Stomach (tissue), 9 donors: ENCODE data around the gene TGOLN2. TPM values are rescaled to one million over a fixed set of nuclear protein-coding genes. Genes with fewer than 3 reads are reported as not detected.

Experiments
- DNase-seq, 2 donors: peaks; one replicate each; pipeline versions ENCODE4 v3.0.0 to v3.0.0-alpha.2; 2013 to 2019
- H3K27ac ChIP-seq, 5 donors: fragments of 200-600 bp in 4 of 5; sonication (generic) in 4 of 5; one replicate each; pipeline ENCODE4 v1.5.1; 2013 to 2019; ENCODE audit warnings: mild to moderate bottlenecking in 1 of 5, moderate library complexity in 1 of 5
- H3K27me3 ChIP-seq, 3 donors: fragments of 200-600 bp; sonication (generic); one replicate each; pipeline ENCODE4 v1.5.1; 2017 to 2019; ENCODE audit warnings: mixed run types in 1 of 3
- H3K36me3 ChIP-seq, 4 donors: fragments of 200-600 bp; sonication (generic); 1 replicate in 3 of 4; 2 replicates in 1 of 4; pipeline ENCODE4 v1.5.1; 2016 to 2019
- H3K4me1 ChIP-seq, 4 donors: fragments of 200-600 bp; sonication (generic); one replicate each; pipeline ENCODE4 v1.5.1; 2016 to 2019
- H3K4me3 ChIP-seq, 4 donors: fragments of 200-600 bp; sonication (generic) in 3 of 4; one replicate each; pipeline ENCODE4 v1.5.1; 2016 to 2019; ENCODE audit warnings: mild to moderate bottlenecking in 1 of 4
- H3K9me3 ChIP-seq, 4 donors: fragments of 200-600 bp; sonication (generic); one replicate each; pipeline ENCODE4 v1.5.1; 2016 to 2019
- EP300 ChIP-seq: sonication (generic); formaldehyde crosslinking; IDR thresholded peaks from one replicate; pipeline ENCODE4 v1.6.1; 2017; ENCODE audit warnings: antibody characterized with exemption
- POLR2A ChIP-seq, 4 donors: fragments of 450-650 bp; IDR thresholded peaks; one replicate each; pipeline ENCODE4 v1.6.1; 2016; ENCODE audit warnings: antibody characterized with exemption in 4 of 4, control low read depth in 2 of 4, mild to moderate bottlenecking in 1 of 4, moderate library complexity in 1 of 4
- POLR2AphosphoS5 ChIP-seq, 3 donors: sonication (generic); formaldehyde crosslinking; IDR thresholded peaks; one replicate each; pipeline ENCODE4 v1.6.1; 2016; ENCODE audit warnings: antibody characterized with exemption in 3 of 3
- WGBS, 5 donors: extraction: QIAGEN DNeasy Blood & Tissue Kit in 3 of 5; methylation state at CpG; one replicate each; pipeline versions ENCODE4 v1.1.5 to v1.1.7; 2013 to 2018; 5-methylcytosine and 5-hydroxymethylcytosine counted together
- intact Hi-C: fragments of 100-400 bp; cut with DNase I; formaldehyde crosslinking; loops from one replicate; pipeline ENCODE4 v1.15.1; 2023; ENCODE audit warnings: low total_unique reads
- polyA plus RNA-seq, 3 donors: library from polyadenylated mRNA; stranded (reverse); fragments of 200-250 nt; gene quantifications; one replicate each; pipeline ENCODE4 v1.2.3, GENCODE V29; 2013
- total RNA-seq, 5 donors: library from RNA; depleted of rRNA; stranded (reverse); fragments of >200 nt; gene quantifications; one replicate each; pipeline versions ENCODE4 v1.1.0 to v1.2.3, GENCODE V29; 2014 to 2016
- TF ChIP-seq, protein P1 (sequence below), 7 experiments: fragments of 450-650 bp in 4 of 7; fragments of 200-600 bp in 3 of 7; sonication (generic) in 3 of 7; IDR thresholded peaks; one replicate each; pipeline ENCODE4 v1.5.1; 2016 to 2019; ENCODE audit warnings: antibody characterized with exemption in 7 of 7, control low read depth in 2 of 7, mild to moderate bottlenecking in 1 of 7
- donor health status: healthy with polysubstance abuse.
- donor health status: Bipolar disorder and iron deficiency.
- donor health status: healthy.

Gene TGOLN2
- total and polyA plus RNA-seq, 8 donors, result 10.8 to 232 (median 105) TPM

DNA sequence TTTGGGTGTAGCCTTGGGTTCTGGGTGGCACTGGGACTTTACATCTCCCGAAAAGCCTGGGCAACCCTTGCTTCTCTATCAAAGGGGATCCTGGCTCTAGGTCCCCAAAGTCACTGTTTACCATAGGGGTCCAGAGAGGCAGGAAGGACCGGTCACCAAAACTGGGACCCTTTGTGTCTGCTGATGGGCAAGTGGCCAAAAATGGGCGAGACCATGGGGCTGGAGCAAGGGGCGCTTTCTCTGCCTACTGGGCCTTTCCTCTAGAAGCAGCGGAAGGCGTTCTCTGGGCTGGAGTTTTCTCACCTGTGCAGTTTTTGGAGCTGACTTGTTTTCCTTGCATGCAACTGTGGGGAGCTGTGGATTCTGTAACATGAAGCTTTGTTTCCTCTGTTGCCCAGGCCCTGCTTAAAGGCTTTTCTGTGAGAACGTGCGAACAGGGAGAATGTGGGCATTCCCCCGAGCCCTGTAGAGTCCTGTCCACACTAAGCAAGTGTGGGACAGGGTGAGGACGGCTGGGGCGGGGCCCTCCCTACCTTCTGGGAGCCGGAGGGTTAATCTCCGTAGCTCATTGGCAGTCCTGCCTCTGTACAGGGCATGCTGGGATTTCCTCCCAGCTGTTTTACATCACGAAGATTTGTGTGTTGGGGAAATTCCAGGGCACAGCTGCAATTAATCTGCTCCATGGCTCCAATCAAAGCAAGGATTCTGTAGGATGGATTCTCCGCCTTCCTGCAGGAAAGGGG, 50.2 kb downstream of the TGOLN2 start:
- 30 to 65% (median 45%) methylated on average over 15 of the region's 15 CpGs for WGBS, 5 donors
- H3K27me3 ChIP-seq, result no peaks in the 10 kb centered on the region
- DNase-seq, result peak in 1 of 2 donors; percentile 92

DNA sequence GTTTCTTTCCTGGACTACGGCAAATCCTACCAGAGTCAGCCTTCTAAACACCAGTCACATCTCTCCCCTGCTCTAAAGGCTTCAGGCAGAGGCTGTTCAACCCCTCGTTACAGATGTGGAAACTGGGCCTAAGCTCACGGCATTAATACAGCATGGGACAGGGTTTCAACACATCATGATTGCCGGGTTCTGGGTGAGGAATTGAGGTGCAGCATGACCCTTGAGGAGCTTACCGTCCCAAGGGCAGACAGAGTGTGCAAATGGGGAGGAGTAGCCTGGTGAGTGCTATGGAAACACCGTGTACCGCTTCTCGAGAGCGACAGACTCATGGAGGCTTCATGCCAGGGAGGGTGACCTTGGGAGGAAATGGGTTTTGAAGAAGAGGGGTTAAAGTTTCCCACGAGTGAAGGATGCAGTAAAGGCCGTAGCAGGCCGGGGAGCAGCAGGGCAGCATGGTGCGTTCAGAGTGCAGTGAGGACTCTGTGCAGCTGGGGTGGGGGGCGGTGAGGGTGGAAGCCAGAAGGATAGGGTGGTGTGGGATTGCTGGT, 51.1 kb downstream of the TGOLN2 start:
- no peaks in the 10 kb centered on the region for H3K27me3 ChIP-seq
- peak overlapping the region in 1 of 4 donors; percentile 1 for H3K4me3 ChIP-seq
- peaks cover 19 to 39% (median 30%) of the 10 kb centered on the region in 4 donors for H3K4me1 ChIP-seq
- TF ChIP-seq, protein P1, sequence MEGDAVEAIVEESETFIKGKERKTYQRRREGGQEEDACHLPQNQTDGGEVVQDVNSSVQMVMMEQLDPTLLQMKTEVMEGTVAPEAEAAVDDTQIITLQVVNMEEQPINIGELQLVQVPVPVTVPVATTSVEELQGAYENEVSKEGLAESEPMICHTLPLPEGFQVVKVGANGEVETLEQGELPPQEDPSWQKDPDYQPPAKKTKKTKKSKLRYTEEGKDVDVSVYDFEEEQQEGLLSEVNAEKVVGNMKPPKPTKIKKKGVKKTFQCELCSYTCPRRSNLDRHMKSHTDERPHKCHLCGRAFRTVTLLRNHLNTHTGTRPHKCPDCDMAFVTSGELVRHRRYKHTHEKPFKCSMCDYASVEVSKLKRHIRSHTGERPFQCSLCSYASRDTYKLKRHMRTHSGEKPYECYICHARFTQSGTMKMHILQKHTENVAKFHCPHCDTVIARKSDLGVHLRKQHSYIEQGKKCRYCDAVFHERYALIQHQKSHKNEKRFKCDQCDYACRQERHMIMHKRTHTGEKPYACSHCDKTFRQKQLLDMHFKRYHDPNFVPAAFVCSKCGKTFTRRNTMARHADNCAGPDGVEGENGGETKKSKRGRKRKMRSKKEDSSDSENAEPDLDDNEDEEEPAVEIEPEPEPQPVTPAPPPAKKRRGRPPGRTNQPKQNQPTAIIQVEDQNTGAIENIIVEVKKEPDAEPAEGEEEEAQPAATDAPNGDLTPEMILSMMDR (IDR thresholded peaks at IDR 0.05), result no peak
- TF ChIP-seq POLR2AphosphoS5 (IDR thresholded peaks at IDR 0.05), result no peak
- TF ChIP-seq POLR2A (IDR thresholded peaks at IDR 0.05), result no peak
- WGBS, 5 donors, result 60 to 77% (median 71%) methylated on average over 14 of the region's 14 CpGs
- H3K9me3 ChIP-seq, result no peaks in the 10 kb centered on the region
- H3K36me3 ChIP-seq, result no peaks in the 10 kb centered on the region
- H3K27ac ChIP-seq, result peak overlapping the region in 4 of 5 donors; percentile 45 to 76 (median 70)
- intact Hi-C loops, result no loop called here
- DNase-seq, result no peak

More for the DNA sequence above, 50.2 kb downstream of the TGOLN2 start:
- Histone ChIP-seq H3K36me3 (no peaks in the 10 kb centered on the region), H3K9me3 (no peaks in the 10 kb centered on the region), H3K4me3 (no peak overlapping the region), H3K4me1 (peaks cover 19 to 44% (median 30%) of the 10 kb centered on the region in 4 donors), H3K27ac (peak overlapping the region in 4 of 5 donors; percentile 45 to 76 (median 70))
- peak; percentile 55 to 71 (median 64) for TF ChIP-seq POLR2AphosphoS5 (IDR thresholded peaks at IDR 0.05)
- no peak for TF ChIP-seq POLR2A (IDR thresholded peaks at IDR 0.05)
- intact Hi-C loops, result no loop called here

DNA sequence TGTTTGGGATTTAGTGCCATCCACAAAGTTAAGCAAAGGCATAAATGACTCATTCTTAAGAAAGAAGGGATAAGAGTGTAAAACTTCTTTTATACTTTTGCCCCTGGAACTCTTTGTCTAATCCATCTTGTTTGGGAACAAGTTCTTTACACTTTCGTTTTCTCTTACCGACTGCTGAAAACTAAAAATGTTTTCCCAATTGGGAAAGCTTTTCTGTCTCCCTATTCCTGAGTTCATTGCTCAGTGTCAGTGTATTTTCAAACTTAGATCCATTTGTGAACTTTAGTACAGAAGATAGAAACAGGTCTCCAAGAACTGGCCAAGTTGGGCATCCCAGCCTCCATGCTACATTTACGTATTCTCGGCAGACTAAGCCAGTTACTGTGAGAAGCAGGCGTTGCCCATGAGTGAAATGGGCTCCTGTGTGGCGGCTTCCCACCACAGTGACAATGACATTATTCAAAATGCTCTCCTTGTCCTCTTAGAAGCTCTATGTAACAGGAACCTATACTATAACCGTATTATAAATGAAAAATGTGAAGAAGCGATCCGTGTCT, 51.7 kb downstream of the TGOLN2 start:
- DNase-seq, result no peak
- intact Hi-C loops, result no loop called here
- Histone ChIP-seq H3K4me3 (peak overlapping the region; percentile 1 to 14 (median 2)), H3K9me3 (no peaks in the 10 kb centered on the region), H3K27me3 (no peaks in the 10 kb centered on the region), H3K27ac (peak overlapping the region; percentile 37 to 76 (median 68)), H3K36me3 (no peaks in the 10 kb centered on the region), H3K4me1 (peaks cover 19 to 39% (median 30%) of the 10 kb centered on the region in 4 donors)
- no peak for TF ChIP-seq POLR2AphosphoS5 (IDR thresholded peaks at IDR 0.05)
- 68 to 88% (median 74%) methylated on average over 9 of the region's 9 CpGs for WGBS, 5 donors

DNA sequence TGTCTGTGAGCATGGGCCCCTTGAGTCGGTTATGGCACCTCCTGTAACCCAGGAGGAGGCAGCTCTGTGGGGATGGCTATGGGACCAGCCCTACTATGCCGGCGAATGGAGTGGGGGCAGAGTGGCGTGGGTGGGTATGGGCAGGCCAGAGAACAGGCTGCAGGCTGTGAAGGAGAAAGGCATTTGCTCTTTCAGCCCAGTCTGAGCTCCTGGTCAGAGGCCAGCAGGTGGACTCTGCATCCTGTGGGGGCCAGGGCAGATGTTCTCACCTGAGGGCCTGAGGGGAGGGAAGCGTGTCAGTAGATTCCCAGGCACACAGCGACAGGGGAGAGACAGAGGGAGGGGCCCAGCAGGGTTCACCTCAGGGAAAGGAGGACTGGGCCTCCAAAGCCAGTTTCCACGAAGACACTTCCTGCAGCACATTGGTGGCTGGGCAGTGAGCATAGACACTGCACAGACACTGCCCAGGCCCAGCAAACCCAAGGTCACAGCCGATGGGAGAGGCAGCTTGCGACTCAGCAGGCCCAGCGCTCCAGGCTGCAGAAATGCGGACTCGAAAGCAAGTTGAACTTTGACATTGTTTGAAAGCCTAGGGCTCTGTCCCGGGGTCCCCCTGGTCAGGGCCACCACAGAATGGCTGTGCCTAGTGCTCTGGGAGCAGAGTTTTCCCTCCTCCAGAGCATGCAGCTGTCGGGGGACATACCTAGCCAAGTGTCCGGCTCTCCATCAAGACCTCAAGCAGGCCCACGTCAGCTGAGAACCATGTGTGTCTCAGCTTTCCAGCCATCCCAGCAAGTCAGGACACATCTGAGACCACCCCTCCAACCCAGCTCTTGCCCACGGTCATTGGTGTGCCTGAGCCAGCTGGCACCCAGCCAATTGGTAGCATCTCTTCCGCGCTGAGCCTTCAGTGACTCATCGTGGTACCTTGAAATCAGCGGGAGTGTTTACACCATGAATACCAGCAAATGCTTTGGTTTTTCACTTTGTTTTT, 53.8 kb downstream of the TGOLN2 start:
- 56 to 74% (median 70%) methylated on average over 16 to 21 of the region's 21 CpGs for WGBS, 5 donors
- H3K27ac ChIP-seq, result peak overlapping the region in 1 of 5 donors; percentile 14
- no peaks in the 10 kb centered on the region for H3K27me3 ChIP-seq
- DNase-seq, result peak in 1 of 2 donors; percentile 65
- H3K9me3 ChIP-seq, result no peaks in the 10 kb centered on the region
- TF ChIP-seq, protein P1 (IDR thresholded peaks at IDR 0.05), result no peak
- TF ChIP-seq POLR2AphosphoS5 (IDR thresholded peaks at IDR 0.05) (peak in 2 of 3 donors; percentile 24 to 32), POLR2A (IDR thresholded peaks at IDR 0.05) (no peak)
- no peak overlapping the region for H3K4me3 ChIP-seq
- no peaks in the 10 kb centered on the region for H3K36me3 ChIP-seq
- intact Hi-C loops, result no loop called here
- H3K4me1 ChIP-seq, result peaks cover 27 to 50% (median 42%) of the 10 kb centered on the region in 4 donors

DNA sequence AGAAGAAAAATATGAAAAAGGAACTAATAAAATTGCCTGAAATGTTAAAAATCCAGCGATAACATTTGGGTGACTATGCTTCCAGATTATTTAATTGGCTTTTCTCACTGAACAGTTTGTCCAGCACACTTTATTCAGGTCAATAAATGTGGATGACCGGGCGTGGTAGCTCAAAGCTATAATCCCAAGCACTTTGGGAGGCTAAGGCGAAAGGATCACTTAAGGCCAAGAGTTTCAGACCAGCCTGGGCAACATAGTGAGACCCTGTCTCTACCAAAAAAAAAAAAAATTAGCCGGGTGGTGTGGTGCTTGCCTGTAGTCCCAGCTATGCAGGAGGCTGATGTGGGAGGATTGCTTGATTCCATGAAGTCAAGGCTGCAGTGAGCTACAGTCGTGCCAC, 55.4 kb downstream of the TGOLN2 start:
- no peak for DNase-seq

More for the DNA sequence above, 55.4 kb downstream of the TGOLN2 start:
- Histone ChIP-seq H3K4me3 (no peak overlapping the region), H3K27ac (no peak overlapping the region), H3K27me3 (no peaks in the 10 kb centered on the region), H3K36me3 (no peaks in the 10 kb centered on the region), H3K4me1 (peaks cover 14 to 34% (median 26%) of the 10 kb centered on the region in 4 donors), H3K9me3 (no peaks in the 10 kb centered on the region)
- intact Hi-C loops, result no loop called here
- WGBS, 5 donors, result 77 to 90% (median 87%) methylated on average over 6 of the region's 6 CpGs
- TF ChIP-seq, protein P1 (IDR thresholded peaks at IDR 0.05), result no peak
- no peak for TF ChIP-seq POLR2AphosphoS5 (IDR thresholded peaks at IDR 0.05)
- no peak for TF ChIP-seq POLR2A (IDR thresholded peaks at IDR 0.05)
- TF ChIP-seq EP300, result no peak
